Measurements from ENCODE around the gene CLCN7. TPM values are rescaled to one million over a fixed set of nuclear protein-coding genes. Genes with fewer than 3 reads are reported as not detected.
A peak's percentile ranks its signal among the peaks of the same experiment; 100 is the strongest.

CLCN7 gene
- total and polyA plus RNA-seq, 2 of the 8 experiments (the other 6 are each of a cell fraction or from before 2014, with no cell fraction given): 38.6 to 81.5 TPM

GRCh38 chr16:1509307-1510221, 34.7 kb upstream of the CLCN7 start:
- CTCF ChIA-PET (ENCODE audit: partially characterized antibody): interaction anchor here (1.1 to 1.9 kb wide), 8 partner anchors 8 to 145 kb away, joined by 3 to 10 read pairs (median 4); partner anchors contain the start of gene TELO2
- peak overlapping the region; percentile 51; the same call in 1 of the 2 replicates for H4K8ac ChIP-seq (ENCODE audit: extremely low read depth, insufficient read depth, low read length)
- no peak overlapping the region for H3K14ac ChIP-seq (ENCODE audit: insufficient read length)
- WGBS, 2 experiments (ENCODE audit: extremely low coverage in 1 of 2, insufficient coverage in 1 of 2, insufficient read length in 1 of 2, insufficient replicate concordance in 2 of 2, low coverage in 1 of 2, low lambda C conversion rate in 2 of 2, missing lambda C conversion rate in 1 of 2): 94% methylated on average over 40 of the region's 44 CpGs; no CpG with 5 or more reads in 1 of the 2 experiments
- POLR2A ChIA-PET (ENCODE audit: partially characterized antibody): interaction anchor here (1.0 to 10.3 kb wide), 5 partner anchors 9 to 260 kb away, joined by 3 to 175 read pairs (median 3); partner anchors contain the start of genes PTX4 and TELO2
- H3K79me2 ChIP-seq (ENCODE audit: control insufficient read depth in 1 of 2, insufficient read depth in 2 of 2, low read length in 2 of 2): no peaks in the 10 kb centered on the region
- H4K91ac ChIP-seq (replicated peaks; ENCODE audit: insufficient read length, low read length): no peak overlapping the region
- no peak overlapping the region for H3K56ac ChIP-seq (replicated peaks; ENCODE audit: insufficient read length, low read depth, low read length)
- H2BK120ac ChIP-seq (replicated peaks; ENCODE audit: low read depth, low read length): no peak overlapping the region
- H3K27me3 ChIP-seq (replicated peaks in 1 of 4; ENCODE audit: control insufficient read depth in 3 of 4, extremely low read depth in 1 of 4, insufficient read depth in 3 of 4, low read length in 3 of 4): no peaks in the 10 kb centered on the region
- H3K23ac ChIP-seq (ENCODE audit: insufficient read length): no peak overlapping the region
- DNase-seq (ENCODE audit: low read depth in 1 of 2, low spot score in 2 of 2): no peak
- H3K9me3 ChIP-seq (ENCODE audit: insufficient read depth in 2 of 2, low read depth in 1 of 2, low read length in 1 of 2): peaks cover 0 to 2% of the 10 kb centered on the region in 2 experiments; a peak in 2 of 4 replicates
- H3K4me1 ChIP-seq (replicated peaks in 1 of 4; ENCODE audit: control insufficient read depth in 3 of 4, insufficient read depth in 4 of 4, low read length in 3 of 4): no peaks in the 10 kb centered on the region
- H3K23me2 ChIP-seq (ENCODE audit: low read depth, low read length): no peaks in the 10 kb centered on the region
- H2AFZ ChIP-seq (ENCODE audit: low read length): no peak overlapping the region
- H2BK12ac ChIP-seq (ENCODE audit: low read depth, low read length): no peak overlapping the region
- no peak overlapping the region for H3K4me3 ChIP-seq (ENCODE audit: extremely low read depth in 1 of 4, insufficient read depth in 2 of 4, low read depth in 3 of 4, low read length in 4 of 4)
- H3K9ac ChIP-seq (replicated peaks in 1 of 4; ENCODE audit: extremely low read depth in 1 of 4, low read depth in 3 of 4, low read length in 3 of 4): no peak overlapping the region
- no peak overlapping the region for H2BK20ac ChIP-seq (ENCODE audit: low read length)
- no peak overlapping the region for H2BK15ac ChIP-seq (ENCODE audit: low read length)
- H3K27ac ChIP-seq (ENCODE audit: low read depth, low read length): no peak overlapping the region
- H4K20me1 ChIP-seq (replicated peaks in 1 of 2; ENCODE audit: control insufficient read depth in 1 of 2, insufficient read depth in 2 of 2, low read length in 2 of 2): peaks cover 2% of the 10 kb centered on the region in 2 experiments
- no peak overlapping the region for H3K4ac ChIP-seq (replicated peaks; ENCODE audit: insufficient read length, low read depth, low read length)
- no peak for TF ChIP-seq SP4 (IDR thresholded peaks at IDR 0.05; ENCODE audit: low read length)
- no peak for TF ChIP-seq ATF3 (IDR thresholded peaks at IDR 0.05; ENCODE audit: insufficient read depth, low read depth, low read length)
- no peak for TF ChIP-seq JUN (IDR thresholded peaks at IDR 0.05; ENCODE audit: low read depth, low read length)
- TF ChIP-seq NRF1 (IDR thresholded peaks at IDR 0.05; ENCODE audit: low read depth, low read length): no peak
- no peak for TF ChIP-seq POLR2AphosphoS5 (IDR thresholded peaks at IDR 0.05; ENCODE audit: low read depth, low read length)
- H2BK5ac ChIP-seq (ENCODE audit: low read depth, low read length): no peak overlapping the region
- no peaks in the 10 kb centered on the region for H3K79me1 ChIP-seq (ENCODE audit: low read depth, low read length)
- H4K5ac ChIP-seq (ENCODE audit: insufficient read length, low read depth, low read length): no peak overlapping the region
- no peak overlapping the region for H2AK5ac ChIP-seq (ENCODE audit: low read depth, low read length)
- FAIRE-seq: no peak
- H3K36me3 ChIP-seq (ENCODE audit: control insufficient read depth in 2 of 4, insufficient read depth in 4 of 4, low read length in 3 of 4): peaks cover 7 to 24% (median 8%) of the 10 kb centered on the region in 4 experiments; a peak in 5 of 8 replicates
- no peak overlapping the region for H3K4me2 ChIP-seq (ENCODE audit: insufficient read depth in 1 of 2, low read depth in 2 of 2, low read length in 2 of 2)
- no peak overlapping the region for H3K18ac ChIP-seq (ENCODE audit: extremely low read depth, low read length)
